Spinal cord (tissue), 10 donors: ENCODE data around the gene ARL3. TPM values are rescaled to one million over a fixed set of nuclear protein-coding genes. Genes with fewer than 3 reads are reported as not detected.
A peak's percentile ranks its signal among the peaks of the same experiment; 100 is the strongest.

Experiments
- DNase-seq, 6 donors: peaks; one replicate each; pipeline versions ENCODE4 v3.0.0 to v3.0.0-alpha.2; 2013 to 2015; ENCODE audit warnings: low spot score in 6 of 6, low read depth in 4 of 6
- H3K27ac ChIP-seq: one replicate; pipeline ENCODE4 v1.5.1; 2013; ENCODE audit warnings: low read depth, low read length, control low read depth
- H3K27me3 ChIP-seq: one replicate; pipeline ENCODE4 v1.6.1; 2013; ENCODE audit warnings: low read length; ENCODE audit not compliant: control insufficient read depth, insufficient read depth
- H3K36me3 ChIP-seq: one replicate; pipeline ENCODE4 v1.6.1; 2013; ENCODE audit warnings: low read length; ENCODE audit not compliant: control insufficient read depth, insufficient read depth
- H3K4me1 ChIP-seq: one replicate; pipeline ENCODE4 v1.6.1; 2013; ENCODE audit warnings: low read length; ENCODE audit not compliant: control insufficient read depth, insufficient read depth
- H3K4me3 ChIP-seq: one replicate; pipeline ENCODE4 v1.5.1; 2013; ENCODE audit warnings: low read depth, low read length, control low read depth
- H3K9me3 ChIP-seq: one replicate; pipeline ENCODE4 v1.6.1; 2013; ENCODE audit warnings: low read length; ENCODE audit not compliant: control insufficient read depth, insufficient read depth
- WGBS: methylation state at CpG from one replicate; pipeline ENCODE4 v1.1.5; 2013; ENCODE audit warnings: missing lambda C conversion rate; ENCODE audit not compliant: insufficient coverage; 5-methylcytosine and 5-hydroxymethylcytosine counted together
- polyA plus RNA-seq, 2 donors: library from polyadenylated mRNA; unstranded; fragments of 120-200 nt; gene quantifications; one replicate each; pipeline ENCODE4 v1.2.1, GENCODE V29; 2013; ENCODE audit not compliant: insufficient read length in 2 of 2
- total RNA-seq, 2 donors: library from RNA; depleted of rRNA in 1 of 2; stranded (reverse); fragments of 120-200 nt in 1 of 2; fragments of >200 nt in 1 of 2; gene quantifications; one replicate each; pipeline versions ENCODE4 v1.2.3 to v1.2.4, GENCODE V29; 2013 to 2014
- donor health status: healthy.

The ARL3 gene
- total and polyA plus RNA-seq, 4 donors: 22.6 to 61.1 (median 40.6) TPM

GRCh38 chr10:102676534-102677315 is 37.5 kb downstream of the ARL3 start:
- H3K9me3 ChIP-seq: no peaks in the 10 kb centered on the region
- H3K4me3 ChIP-seq: no peak overlapping the region
- DNase-seq: peak in 1 of 6 donors; percentile 84
- H3K4me1 ChIP-seq: peaks cover 73% of the 10 kb centered on the region
- peak overlapping the region; percentile 95 for H3K27ac ChIP-seq
- no peaks in the 10 kb centered on the region for H3K27me3 ChIP-seq
- 22% methylated on average over 5 of the region's 9 CpGs for WGBS
- H3K36me3 ChIP-seq: peaks cover 20% of the 10 kb centered on the region

- 11% methylated on average over 8 of the region's 16 CpGs for WGBS
- DNase-seq: peak in 2 of 6 donors; percentile 57 to 78
- Histone ChIP-seq H3K36me3 (peaks cover 15% of the 10 kb centered on the region), H3K27ac (peak overlapping the region; percentile 95), H3K9me3 (no peaks in the 10 kb centered on the region), H3K4me1 (peaks cover 76% of the 10 kb centered on the region), H3K27me3 (no peaks in the 10 kb centered on the region), H3K4me3 (no peak overlapping the region)
Measured at GRCh38 chr10:102675666-102676533, 38.3 kb downstream of the ARL3 start.

- no peaks in the 10 kb centered on the region for H3K9me3 ChIP-seq
- H3K36me3 ChIP-seq: peaks cover 9% of the 10 kb centered on the region
- peaks cover 84% of the 10 kb centered on the region for H3K4me1 ChIP-seq
- DNase-seq: peak in 2 of 6 donors; percentile 67 to 80
- peak overlapping the region; percentile 95 for H3K27ac ChIP-seq
- 0% methylated on average over 5 of the region's 8 CpGs for WGBS
- H3K4me3 ChIP-seq: no peak overlapping the region
- no peaks in the 10 kb centered on the region for H3K27me3 ChIP-seq
Measured at GRCh38 chr10:102675011-102675665, 39.1 kb downstream of the ARL3 start.

- peaks cover 87% of the 10 kb centered on the region for H3K4me1 ChIP-seq
- H3K4me3 ChIP-seq: peak overlapping the region; percentile 26
- H3K9me3 ChIP-seq: no peaks in the 10 kb centered on the region
- peaks cover 9% of the 10 kb centered on the region for H3K36me3 ChIP-seq
- peak overlapping the region; percentile 95 for H3K27ac ChIP-seq
- no peaks in the 10 kb centered on the region for H3K27me3 ChIP-seq
- WGBS: 0% methylated on average over 1 of the region's 2 CpGs
- DNase-seq: peak in 1 of 6 donors; percentile 54
Measured at GRCh38 chr10:102674566-102674965, 39.6 kb downstream of the ARL3 start.

- H3K4me3 ChIP-seq: peak overlapping the region; percentile 26
Measured at GRCh38 chr10:102673819-102674511, 40.2 kb downstream of the ARL3 start.

GRCh38 chr10:102673236-102673818 is 40.9 kb downstream of the ARL3 start:
- no peaks in the 10 kb centered on the region for H3K9me3 ChIP-seq
- peaks cover 5% of the 10 kb centered on the region for H3K36me3 ChIP-seq
- peak overlapping the region; percentile 95 for H3K27ac ChIP-seq
- H3K27me3 ChIP-seq: no peaks in the 10 kb centered on the region
- 79% methylated on average over 8 of the region's 13 CpGs for WGBS
- peak in 1 of 6 donors; percentile 20 for DNase-seq
- peak overlapping the region; percentile 26 for H3K4me3 ChIP-seq
- peaks cover 88% of the 10 kb centered on the region for H3K4me1 ChIP-seq

More at GRCh38 chr10:102673819-102674511, 40.2 kb downstream of the ARL3 start:
- peak in 2 of 6 donors; percentile 92 to 94 for DNase-seq
- H3K27me3 ChIP-seq: no peaks in the 10 kb centered on the region
- H3K36me3 ChIP-seq: peaks cover 5% of the 10 kb centered on the region
- peaks cover 87% of the 10 kb centered on the region for H3K4me1 ChIP-seq
- peak overlapping the region; percentile 95 for H3K27ac ChIP-seq
- no peaks in the 10 kb centered on the region for H3K9me3 ChIP-seq
- 7% methylated on average over 6 of the region's 19 CpGs for WGBS

- H3K4me1 ChIP-seq: peaks cover 78% of the 10 kb centered on the region
- no peaks in the 10 kb centered on the region for H3K27me3 ChIP-seq
Measured at GRCh38 chr10:102670871-102671434, 43.2 kb downstream of the ARL3 start.

GRCh38 chr10:102670065-102670670 is 44.0 kb downstream of the ARL3 start:
- no peaks in the 10 kb centered on the region for H3K36me3 ChIP-seq
- peaks cover 71% of the 10 kb centered on the region for H3K4me1 ChIP-seq
- no peaks in the 10 kb centered on the region for H3K9me3 ChIP-seq
- DNase-seq: no peak
- H3K4me3 ChIP-seq: no peak overlapping the region
- WGBS: 69% methylated on average over 6 of the region's 9 CpGs
- no peaks in the 10 kb centered on the region for H3K27me3 ChIP-seq
- H3K27ac ChIP-seq: peak overlapping the region; percentile 22

More at GRCh38 chr10:102670871-102671434, 43.2 kb downstream of the ARL3 start:
- DNase-seq: peak in 2 of 6 donors; percentile 53 to 86
- 58% methylated on average over 6 of the region's 6 CpGs for WGBS
- no peaks in the 10 kb centered on the region for H3K36me3 ChIP-seq
- no peaks in the 10 kb centered on the region for H3K9me3 ChIP-seq
- H3K27ac ChIP-seq: no peak overlapping the region
- no peak overlapping the region for H3K4me3 ChIP-seq
